ENCODE results near the gene HMGN3.

DNA sequence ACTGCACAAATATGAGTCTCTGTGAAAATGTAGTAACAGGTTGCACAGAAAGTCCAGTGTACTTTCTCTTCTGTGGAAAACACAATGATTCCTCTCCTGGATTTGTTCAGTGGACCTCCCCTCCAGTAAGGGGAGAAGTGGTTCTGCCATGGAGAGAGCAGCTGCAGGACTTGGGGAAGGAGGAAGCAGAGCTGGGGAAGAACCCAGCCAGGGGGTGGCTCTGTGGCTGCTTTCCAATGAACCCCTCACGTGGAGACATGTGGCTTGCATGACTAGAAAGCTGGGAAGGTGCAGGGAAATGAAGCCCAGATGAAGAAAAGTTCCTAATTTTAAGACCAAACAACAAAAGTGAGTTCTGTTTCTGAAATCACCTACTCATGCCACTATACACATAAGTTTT lies 31.9 kb downstream of the HMGN3 start:
- TF ChIP-seq EZH2 (IDR thresholded peaks at IDR 0.05; ENCODE audit: borderline replicate concordance, low read depth, low read length, severe bottlenecking), result no peak
- no peak for TF ChIP-seq POLR2A (IDR thresholded peaks at IDR 0.05; ENCODE audit: low read depth, low read length)
